ENCODE measurements around the gene NKX2-3.

NKX2-3 gene

DNA sequence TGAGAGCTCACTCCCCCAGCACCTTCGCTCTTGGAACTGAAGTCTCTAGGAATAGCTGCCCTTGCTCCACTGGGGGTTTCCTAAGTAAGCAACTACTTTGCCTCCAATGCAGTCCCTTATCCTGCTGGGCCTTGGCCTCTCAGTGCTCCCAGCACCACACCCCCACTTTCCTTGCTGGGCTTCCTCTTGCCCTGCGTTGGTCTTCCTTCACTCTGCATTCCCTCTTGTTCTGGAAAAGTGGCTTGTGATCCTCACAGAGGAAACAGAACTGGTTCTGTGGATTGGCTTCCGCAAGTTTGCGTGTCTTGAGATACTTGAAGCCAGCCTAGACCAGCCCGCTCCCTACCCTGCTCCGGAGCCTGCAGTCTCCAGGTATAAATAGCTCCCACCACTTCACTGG, 6.4 kb downstream of the NKX2-3 start:
- DNase-seq (ENCODE audit: low spot score): no peak

DNA sequence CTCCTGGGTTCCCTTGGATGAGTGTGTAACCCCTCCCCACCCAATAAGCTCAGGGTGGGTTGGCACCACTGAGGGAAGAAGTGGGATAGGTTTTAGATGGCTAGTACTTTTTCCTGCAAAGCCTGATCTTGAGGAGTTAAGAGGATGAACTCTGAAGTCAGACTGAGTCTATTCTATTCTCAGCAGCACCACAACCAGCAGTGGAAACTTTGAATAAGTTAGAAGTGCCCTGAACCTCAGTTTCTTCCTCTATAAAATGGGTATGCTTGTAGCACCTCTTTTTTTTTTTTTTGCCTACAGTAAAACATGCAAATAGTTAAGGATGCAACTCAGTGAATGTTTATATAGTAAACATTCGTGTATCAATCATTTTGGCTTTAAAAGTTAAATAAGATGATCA, 7.1 kb downstream of the NKX2-3 start:
- DNase-seq (ENCODE audit: low spot score): no peak

GRCh38 chr10:99540306-99540656, 7.5 kb downstream of the NKX2-3 start:
- DNase-seq (ENCODE audit: low spot score): no peak

DNA sequence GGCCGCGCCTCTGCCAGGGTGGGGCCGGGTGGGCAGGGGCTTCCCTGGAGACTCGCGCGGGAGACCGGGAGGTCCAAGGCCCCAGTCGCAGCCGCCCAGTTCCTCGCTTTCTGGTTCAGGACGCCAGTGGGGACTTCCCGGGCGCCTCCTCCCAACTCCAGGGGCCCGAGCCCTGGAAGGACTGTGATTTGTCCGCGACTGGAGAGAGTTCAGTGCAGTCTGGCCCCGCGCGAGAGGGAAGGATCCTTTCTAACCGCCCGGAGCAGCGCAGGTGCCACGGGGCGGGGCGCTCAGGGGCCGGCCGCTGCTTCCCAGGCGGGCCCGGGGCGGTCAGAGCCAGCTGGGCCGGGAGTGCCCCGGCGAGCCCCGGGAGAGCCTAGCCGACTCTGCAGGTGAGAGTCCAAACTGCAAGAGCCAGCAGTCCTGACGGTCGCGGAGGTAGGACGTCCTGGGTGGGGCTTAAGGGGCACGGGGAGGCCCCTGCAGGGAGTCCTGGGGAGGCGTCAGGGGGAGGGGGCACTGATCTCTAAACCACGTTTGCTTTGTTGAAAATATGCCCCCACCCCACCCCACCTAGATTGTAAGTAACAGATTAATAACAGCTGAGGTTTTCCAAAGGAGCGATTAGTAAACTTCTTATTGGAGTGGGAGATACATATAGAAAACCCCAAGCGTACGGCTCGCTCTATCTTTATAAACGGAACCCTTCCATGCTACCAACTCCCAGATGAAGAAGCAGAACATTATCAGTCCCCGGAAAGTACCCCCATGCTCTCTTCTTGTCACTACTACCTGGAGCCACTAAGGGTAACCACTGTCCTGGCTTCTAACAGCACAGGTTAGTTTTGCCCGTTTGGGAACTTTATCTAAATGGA, 8.2 kb downstream of the NKX2-3 start:
- no peak for DNase-seq (ENCODE audit: low spot score)

DNA sequence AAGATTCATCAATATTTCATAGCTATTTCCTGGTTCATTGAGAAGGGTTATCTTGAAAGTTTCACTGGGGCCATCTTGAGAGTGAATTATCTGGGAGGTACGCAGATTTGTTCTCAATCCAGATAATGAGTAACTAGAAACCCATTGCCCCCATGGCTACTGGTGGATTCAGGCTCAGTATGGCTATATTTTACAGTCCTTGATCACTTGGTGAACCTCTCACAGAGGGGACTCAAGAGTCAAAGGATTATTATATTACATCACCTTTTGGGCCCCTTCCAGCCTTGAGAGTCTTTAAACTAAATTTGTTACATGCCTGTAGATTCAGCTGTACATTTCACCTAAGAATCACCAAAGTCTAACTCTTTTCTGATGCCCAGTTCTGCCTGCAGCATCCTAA, 11.6 kb downstream of the NKX2-3 start:
- DNase-seq (ENCODE audit: low spot score): no peak

DNA sequence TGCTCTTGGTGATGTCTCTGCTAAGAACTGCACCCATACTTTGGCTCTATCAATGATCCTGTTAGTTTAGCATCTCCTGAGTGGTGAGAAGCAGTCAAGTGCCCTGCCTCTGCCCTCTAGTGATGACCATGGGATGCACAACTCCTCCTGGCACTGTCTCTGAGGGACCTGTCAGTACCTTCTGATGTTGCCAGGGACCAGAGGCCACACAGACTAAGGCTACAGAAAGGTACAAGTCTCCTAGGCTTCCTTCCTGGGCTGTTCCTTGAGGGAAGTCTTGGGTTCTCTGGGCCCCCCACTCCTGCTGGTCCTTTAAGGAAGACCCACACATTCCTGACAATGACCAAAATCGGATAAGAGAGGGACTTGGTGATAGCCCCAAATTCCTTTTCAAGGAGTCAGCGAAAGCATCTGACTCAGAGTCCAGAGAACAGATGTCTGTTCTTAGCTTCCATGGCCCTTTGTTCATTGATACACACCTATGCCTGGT, 15.3 kb downstream of the NKX2-3 start:
- DNase-seq (ENCODE audit: low spot score): peak; percentile 22

DNA sequence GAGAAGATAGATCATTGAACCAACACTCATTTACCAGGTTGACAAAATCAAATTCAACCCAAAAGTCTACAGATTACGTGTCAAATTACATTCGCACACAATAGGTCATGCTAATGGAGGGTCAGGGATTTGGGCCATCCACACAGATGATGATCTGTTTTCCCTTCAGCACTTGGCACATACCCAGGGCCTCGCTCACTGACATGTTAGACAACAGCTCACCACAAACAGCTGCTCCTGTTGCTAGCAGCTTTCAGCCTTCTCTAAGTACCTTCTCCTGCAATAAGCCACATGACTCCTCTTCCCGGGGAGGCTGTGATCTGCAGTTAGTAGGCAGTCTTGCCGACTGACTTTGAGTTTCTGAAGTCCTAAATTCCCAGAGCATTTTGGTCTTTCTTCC, 18.4 kb downstream of the NKX2-3 start:
- no peak for DNase-seq (ENCODE audit: low spot score)

- DNase-seq (ENCODE audit: low spot score): no peak
Measured at GRCh38 chr10:99551616-99552015, 18.9 kb downstream of the NKX2-3 start.

DNA sequence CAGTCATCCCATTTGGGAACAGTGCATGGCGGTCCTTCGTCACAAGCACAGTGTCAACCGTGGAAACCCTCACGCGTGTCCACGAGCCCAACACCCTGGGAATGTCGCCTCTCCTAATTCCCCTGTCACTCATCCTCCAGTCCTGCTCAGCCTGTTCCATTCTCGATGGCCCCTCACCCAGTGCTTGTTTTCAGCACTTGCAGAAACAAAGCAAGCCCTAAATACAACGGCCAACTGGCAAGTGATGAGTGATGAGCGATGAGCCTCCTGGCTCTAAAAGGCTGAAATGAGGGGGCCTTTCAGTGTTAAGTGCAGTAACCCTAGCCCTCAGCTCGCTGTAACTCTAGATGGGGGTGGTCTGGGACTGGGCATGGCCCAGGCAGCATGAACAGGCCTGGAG, 22.6 kb downstream of the NKX2-3 start:
- no peak for DNase-seq (ENCODE audit: low spot score)

GRCh38 chr10:99555825-99556523, 23.2 kb downstream of the NKX2-3 start:
- no peak for DNase-seq (ENCODE audit: low spot score)

DNA sequence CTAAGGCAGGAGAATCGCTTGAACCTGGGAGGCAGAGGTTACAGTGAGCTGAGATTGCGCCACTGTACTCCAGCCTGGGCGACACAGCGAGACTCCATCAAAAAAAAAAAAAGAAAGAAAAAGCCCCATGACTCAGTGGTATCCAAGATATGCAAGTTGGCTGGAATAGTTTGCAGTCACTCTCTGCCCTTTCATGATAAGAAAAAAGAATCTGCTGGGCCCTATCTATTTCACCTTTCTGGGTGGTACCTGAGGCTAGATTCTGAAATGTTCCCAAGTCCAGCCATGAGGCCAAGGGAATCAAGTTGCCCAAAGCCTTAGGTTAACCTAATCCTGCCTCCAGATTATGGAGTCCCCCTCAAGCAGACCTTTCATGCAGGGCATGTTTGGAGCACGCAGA, 24.3 kb downstream of the NKX2-3 start:
- DNase-seq (ENCODE audit: low spot score): no peak

GRCh38 chr10:99558708-99559107, 26.0 kb downstream of the NKX2-3 start:
- no peak for DNase-seq (ENCODE audit: low spot score)

DNA sequence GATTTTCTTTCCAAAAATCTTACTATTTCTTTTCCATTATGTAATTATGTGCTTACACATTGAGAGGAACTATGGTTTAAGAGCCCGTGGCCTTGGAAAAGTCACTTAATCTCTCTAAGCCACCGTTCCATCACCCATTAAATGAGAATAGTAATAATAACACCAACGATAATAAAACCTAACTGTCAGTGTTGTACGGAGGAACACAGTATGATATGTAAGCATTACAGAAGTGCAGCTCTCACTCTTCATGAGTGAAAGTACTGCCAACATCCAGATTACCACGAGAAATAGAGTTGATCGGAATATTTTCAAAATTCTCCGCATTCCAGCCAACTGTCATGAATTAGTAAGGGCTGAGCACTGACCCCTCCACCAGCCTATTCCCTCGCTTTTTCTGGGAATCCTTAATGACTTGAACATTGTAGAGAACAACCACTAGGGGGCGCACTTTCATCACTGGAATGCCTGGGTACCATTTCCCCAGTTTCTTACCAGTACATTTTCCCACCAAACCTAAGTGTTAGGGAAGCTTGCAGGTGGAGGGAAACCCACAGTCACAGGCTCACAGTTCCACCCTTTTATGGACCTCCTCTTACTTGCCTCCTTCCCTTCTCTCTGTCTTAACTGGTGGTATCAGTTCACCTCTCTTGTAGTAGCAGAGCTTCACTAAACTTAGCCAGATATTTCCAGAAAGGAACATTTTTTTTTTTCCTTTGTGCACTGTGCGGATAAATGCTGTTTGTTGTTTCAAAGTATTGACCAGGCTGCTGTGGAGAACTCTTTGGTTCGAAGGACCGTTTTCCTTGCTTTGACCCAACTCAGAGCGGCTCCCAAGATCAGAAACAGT, 27.8 kb downstream of the NKX2-3 start:
- peak; percentile 62 for DNase-seq (ENCODE audit: low spot score)

GRCh38 chr10:99562631-99563030, 29.9 kb downstream of the NKX2-3 start:
- no peak for DNase-seq (ENCODE audit: low spot score)

DNA sequence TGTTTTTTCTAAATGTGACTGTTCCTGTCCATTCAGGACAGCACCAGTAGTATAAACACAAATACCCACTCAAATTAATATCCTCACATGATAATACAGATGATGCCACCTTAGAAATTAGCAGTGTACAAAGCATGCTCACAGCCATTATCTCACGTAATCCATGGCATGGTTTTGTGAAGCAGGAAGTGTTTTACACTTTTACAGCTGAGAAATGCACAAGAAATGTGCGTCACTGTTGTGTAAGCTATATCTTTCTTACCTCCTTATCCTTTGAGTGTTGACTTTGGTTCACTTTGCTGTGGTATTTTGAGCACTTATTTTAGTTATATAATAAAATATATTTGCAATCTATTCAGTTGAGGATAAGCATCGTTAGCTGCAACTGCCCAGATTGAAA, 31.6 kb downstream of the NKX2-3 start:
- DNase-seq (ENCODE audit: low spot score): no peak

GRCh38 chr10:99565166-99565565, 32.4 kb downstream of the NKX2-3 start:
- DNase-seq (ENCODE audit: low spot score): no peak

DNA sequence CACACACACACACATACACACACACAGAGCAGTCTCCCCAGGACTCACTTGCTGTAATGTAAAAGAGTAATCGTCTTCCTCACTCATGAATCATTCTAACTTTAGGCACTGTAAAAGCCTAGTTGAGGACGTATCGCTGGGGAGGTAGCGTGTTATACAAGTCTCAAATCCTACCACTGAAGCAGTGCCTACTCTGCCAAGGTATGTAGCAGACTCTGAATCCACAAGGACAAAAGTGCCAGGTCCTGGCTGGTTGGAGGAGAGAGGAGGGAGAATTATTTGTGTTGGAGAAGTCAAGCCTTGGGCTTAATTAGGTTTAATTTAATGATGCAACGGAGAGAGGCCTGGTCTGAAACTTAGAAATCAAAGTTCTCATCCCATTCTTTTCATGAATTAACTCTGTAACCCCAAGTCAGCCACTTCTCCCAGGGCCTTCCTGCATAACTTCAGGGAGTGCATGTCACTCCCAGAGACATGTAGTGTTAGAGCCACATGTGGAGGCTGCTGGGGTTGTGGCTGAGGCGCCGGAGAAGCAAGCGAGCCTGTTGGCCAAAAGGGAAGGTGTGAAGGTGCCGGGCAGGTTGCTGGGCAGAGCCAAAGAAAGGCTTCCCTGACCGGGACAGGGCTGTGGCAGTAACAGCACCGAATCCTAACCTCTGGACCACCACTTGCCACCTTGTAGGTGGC, 36.7 kb downstream of the NKX2-3 start:
- no peak for DNase-seq (ENCODE audit: low spot score)

DNA sequence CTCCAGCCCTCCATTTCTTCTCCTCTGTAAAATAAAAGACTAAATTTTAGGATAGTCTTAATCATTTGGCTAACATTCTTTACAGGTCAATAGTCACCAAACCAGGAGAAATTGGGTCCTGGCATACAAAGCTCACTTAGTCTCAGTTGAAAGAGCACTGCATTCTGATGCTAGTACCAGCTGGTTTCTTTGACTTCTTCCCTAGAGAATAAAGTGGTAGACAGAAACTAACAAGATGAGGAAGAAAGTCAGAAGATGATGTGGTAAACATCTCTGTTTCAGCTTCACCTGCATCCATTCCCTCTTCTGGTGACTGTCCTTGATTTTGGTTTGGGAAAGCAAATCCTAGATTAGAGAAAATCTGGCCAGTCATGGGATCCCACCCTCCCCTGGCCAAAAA, 37.2 kb downstream of the NKX2-3 start:
- no peak for DNase-seq (ENCODE audit: low spot score)

- no peak for DNase-seq (ENCODE audit: low spot score)
Measured at GRCh38 chr10:99571816-99572215, 39.1 kb downstream of the NKX2-3 start.

GRCh38 chr10:99573790-99574189, 41.0 kb downstream of the NKX2-3 start:
- no peak for DNase-seq (ENCODE audit: low spot score)

- DNase-seq (ENCODE audit: low spot score): no peak
Measured at GRCh38 chr10:99579971-99580370, 47.2 kb downstream of the NKX2-3 start.

DNA sequence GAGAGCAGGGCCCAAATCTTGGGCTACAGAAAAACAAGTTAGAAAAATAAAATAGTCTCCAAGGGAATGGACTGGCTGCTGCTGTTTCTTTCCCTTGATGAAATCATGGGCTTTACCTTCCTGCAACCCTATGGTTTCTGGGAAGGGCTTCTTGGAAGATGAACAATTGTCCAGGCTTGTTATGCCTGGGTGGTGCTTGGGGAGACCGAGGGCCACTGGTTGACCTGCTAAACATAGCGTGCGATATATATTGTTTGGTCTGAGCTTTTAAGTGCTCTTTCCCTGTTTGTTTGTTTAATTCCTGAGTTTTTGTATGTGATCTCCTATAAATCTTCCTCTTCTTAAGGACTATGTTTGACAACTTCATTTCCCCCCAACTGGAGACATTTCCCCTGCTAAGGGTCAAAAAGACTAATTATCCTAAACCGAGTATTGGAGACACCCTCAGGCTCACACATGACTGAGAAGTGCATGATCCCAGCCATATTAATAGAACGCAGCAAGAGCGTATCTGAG, 49.6 kb downstream of the NKX2-3 start:
- no peak for DNase-seq (ENCODE audit: low spot score)

Measured in cerebellar cortex (tissue), 1 donor.